NOMO-1 treated with dmso at 0.1 percent for 144 hours (cell line): Measurements from ENCODE around the gene LAMA2.

Experiments used
- DNase-seq: peaks from one replicate; lab custom pipeline; 2025; ENCODE audit not compliant: unreplicated experiment; lab: John Stamatoyannopoulos, UW

LAMA2 gene

GRCh38 chr6:129287231-129288177 lies 404.6 kb downstream of the LAMA2 start:
- DNase-seq = no peak

DNA sequence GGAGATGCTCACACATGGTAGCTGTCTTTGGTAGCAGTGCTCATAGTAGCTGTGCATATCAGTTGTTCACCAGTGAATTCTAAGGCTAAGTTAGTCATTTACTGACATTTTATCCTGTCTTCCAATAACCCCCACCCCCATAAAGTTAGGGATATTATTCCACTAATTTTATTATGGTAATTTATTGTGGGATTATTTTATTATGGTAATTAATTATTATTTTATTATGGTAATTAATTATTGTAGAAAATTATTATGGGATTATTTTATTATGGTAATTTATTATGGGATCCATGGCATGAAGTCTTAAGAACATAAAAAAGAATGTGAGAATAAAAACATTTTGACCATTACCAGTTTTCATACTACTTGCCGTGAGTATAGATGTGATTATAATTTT lies 406.5 kb downstream of the LAMA2 start:
- DNase-seq = no peak

DNA sequence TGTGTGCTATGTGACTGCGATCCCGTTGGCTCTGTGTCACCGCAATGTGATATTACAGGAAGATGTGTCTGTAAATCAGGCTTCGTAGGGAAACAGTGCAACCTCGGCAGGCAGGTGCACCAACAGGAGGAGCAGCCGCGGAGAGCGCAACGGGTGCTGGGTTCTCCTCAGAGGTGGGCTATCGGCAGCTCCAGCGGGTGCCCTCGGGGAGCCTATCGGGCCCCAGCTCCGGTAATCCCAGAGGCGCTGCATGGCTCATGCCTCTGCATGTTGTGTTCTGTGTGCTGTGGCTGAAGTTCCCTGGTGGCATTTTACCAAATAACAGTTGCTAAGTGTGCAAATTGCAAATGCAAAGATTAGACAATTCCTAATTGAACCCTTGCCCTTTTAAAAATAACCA lies 409.9 kb downstream of the LAMA2 start:
- no peak for DNase-seq

DNA sequence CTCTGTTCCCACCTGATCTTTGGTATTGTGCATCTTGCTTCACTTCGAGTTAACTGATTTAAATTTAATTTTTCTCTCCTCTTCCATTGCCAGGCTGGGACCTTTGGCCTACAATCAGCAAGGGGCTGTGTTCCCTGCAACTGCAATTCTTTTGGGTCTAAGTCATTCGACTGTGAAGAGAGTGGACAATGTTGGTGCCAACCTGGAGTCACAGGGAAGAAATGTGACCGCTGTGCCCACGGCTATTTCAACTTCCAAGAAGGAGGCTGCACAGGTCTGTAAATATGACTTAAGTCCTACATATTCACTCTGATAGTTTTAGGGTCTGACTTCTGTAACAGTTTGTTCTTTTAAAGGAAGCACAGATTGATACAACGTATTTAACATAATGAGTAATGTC lies 414.7 kb downstream of the LAMA2 start:
- DNase-seq = no peak

DNA sequence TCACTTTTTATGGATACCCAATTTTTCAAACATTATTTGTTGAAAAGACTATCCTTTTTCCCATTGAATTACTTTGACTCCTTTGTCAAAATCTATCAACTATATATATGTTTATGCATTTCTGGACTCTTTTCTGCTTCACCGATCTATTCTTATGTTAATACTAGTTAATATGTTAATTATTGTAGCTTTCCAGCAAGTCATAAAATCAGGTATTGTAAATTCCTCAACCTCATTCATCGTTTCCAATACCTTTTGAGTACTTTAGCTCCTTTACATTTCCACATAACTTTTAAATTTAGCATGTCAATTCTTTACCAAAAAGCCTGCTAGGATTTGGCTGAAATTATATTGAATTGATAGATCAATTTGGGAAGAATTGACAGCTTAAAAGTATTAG lies 419.7 kb downstream of the LAMA2 start:
- no peak for DNase-seq

DNA sequence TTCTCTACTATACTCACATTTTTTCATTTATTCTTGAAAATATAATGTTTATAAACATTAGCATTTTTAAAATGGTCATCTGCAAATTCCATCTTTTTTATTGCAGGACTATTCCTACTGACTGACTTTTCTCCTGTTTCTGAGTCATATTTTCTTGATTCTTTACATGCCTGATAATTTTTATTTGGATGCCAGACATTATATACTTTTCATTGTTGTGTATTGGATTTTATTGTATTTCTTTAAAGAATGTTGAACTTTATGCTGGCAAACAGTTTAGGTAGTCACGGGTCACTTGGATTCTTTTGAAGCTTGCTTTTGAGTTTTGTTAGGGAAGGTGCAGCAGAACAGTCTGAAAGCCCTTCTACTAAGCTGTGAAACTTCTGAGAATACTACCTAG lies 423.9 kb downstream of the LAMA2 start:
- no peak for DNase-seq

- no peak for DNase-seq
Observed at GRCh38 chr6:129307845-129308244, 424.9 kb downstream of the LAMA2 start.

DNA sequence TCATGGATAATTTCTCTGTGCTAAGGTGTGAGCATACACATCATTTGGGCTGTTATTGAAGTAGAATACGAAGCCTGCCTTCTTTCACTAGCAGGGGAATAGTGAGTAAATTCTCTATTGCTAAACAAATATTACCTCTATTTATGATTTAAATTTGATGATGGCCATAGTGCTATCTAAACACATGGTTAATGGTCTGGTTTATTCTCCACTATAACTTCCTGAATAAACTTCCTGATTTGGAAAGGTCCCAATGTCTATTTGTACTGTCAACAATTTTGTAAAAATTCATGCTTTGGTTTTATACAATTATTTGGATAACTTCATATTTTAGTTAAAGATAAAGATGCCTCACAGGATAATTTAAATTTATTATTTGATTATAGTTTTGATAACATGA lies 426.2 kb downstream of the LAMA2 start:
- no peak for DNase-seq

DNA sequence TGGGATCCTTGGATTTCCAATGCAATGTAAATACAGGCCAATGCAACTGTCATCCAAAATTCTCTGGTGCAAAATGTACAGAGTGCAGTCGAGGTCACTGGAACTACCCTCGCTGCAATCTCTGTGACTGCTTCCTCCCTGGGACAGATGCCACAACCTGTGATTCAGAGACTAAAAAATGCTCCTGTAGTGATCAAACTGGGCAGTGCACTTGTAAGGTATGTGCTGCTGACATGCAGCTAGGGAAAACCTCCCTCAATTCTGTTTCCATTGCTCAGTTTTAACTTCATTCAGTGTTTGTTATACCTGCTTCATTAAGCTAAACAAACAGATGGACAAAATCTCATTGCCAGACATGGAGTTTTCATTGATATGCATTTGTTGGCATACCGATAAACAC lies 429.9 kb downstream of the LAMA2 start:
- no peak for DNase-seq

DNA sequence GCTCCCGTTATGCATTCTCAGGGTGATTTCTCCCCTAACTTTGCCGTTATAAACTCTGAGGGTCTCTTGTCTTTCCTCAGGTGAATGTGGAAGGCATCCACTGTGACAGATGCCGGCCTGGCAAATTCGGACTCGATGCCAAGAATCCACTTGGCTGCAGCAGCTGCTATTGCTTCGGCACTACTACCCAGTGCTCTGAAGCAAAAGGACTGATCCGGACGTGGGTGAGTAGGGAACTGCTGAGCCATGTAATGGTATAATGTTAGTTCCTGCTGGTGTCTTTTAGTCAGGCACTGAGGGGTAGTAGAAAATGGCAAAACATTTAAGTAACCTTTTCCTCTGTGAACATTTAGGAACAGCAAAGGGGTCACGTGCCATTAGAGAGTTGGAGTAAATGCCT lies 431.6 kb downstream of the LAMA2 start:
- no peak for DNase-seq

GRCh38 chr6:129317931-129318820 lies 435.2 kb downstream of the LAMA2 start:
- DNase-seq = no peak

DNA sequence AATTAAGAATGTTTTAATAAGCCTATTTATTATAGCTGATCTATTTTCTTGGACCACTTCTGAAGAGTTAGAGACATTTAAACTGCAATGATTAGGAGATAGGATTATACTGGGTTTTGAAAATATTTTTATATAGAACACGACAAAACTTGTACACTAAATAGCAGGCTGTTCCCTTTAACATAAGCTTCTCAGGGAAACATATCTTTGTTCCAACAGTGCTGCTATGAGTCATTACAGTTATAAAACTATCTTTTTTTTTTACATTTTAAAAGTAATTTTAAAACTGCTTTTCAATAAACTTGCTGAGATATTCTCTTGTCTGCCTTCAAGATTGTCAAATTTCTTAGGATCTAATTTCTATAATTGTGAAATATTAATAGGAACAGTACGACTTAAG lies 438.0 kb downstream of the LAMA2 start:
- DNase-seq = no peak

DNA sequence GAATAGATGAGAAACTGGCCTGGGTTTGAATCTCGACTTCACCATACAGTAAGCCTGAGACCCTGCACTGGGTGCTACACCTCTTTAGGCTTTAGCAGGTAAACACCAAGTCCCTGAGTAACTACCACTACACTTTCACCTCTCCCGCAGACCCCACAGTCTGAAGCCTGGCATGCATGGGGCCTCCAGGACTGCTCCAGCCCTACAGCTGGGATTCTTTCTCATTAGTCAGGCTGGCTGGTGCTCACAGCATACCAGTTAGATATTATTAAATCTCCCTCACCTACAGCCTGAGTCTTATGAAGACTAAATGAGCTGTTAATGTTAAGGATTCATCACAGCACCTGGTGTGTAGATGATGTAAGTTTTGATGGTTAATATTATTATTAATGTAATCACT lies 438.4 kb downstream of the LAMA2 start:
- DNase-seq = no peak

GRCh38 chr6:129324345-129324744 lies 441.4 kb downstream of the LAMA2 start:
- DNase-seq = no peak

DNA sequence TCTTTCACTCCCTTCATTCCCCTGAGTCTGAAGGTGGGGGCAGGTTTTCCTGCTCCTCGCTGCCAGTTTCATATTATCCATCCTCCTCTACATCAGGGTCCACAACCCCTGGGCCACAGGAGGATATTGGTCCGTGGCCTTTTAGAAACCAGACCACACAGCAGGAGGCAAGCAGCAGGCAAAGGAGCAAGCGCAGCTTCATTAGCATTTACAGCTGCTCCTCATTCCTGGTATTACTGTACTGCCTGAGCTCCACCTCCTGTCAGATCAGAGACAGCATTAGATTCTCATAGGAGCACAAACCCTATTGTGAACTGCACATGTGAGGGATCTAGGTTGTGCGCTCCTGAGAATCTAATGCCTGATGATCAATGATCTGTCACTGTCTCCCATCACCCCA lies 446.7 kb downstream of the LAMA2 start:
- DNase-seq = no peak

GRCh38 chr6:129331450-129332138 lies 448.7 kb downstream of the LAMA2 start:
- no peak for DNase-seq

- DNase-seq = no peak
Observed at GRCh38 chr6:129335792-129336191, 452.9 kb downstream of the LAMA2 start.

DNA sequence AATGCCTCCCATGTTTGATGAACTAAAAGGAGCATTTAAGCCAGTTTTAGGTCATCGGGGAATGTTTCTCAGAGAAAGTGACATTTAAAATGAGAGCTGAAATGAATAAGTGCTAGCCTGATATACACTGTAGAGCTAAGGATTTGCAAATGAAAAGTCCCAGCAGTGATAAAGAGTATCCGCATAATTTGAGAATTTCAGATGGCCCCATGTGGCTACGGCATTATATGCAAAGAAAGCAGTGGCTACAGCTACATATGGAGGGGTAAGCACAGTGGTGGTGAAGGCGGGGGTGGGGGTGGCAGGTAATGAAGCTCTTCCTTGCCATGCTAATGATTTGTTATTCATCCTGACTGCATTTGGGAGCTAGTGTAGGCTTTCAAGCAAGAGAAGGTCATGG lies 455.7 kb downstream of the LAMA2 start:
- DNase-seq = no peak

- no peak for DNase-seq
Observed at GRCh38 chr6:129340983-129341382, 458.0 kb downstream of the LAMA2 start.

GRCh38 chr6:129342243-129342642 lies 459.3 kb downstream of the LAMA2 start:
- DNase-seq = no peak

DNA sequence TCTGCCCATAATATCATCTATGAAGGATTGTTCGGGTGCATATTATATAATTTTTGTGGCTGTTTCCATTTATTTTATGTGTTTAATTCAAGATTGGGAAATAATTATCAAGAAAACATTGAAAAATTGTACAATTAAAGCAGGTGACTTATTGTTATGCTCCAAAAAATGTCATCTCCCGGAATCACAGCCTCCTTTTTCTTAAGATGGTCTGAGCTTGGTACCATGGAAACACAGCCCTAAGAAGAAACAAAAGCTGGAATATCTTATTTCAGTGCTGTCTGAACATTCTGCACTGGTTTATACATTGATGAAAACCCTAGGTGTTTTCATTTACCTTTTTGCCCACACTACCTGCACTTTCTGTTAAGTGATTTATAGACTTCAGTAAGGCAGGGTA lies 459.9 kb downstream of the LAMA2 start:
- DNase-seq = no peak
